Mesendoderm (in vitro differentiated cells): ENCODE data around the gene CORO2B.
"Not testable (repeated sequence)": the region's sequence is repeated elsewhere in the genome, so short reads cannot be mapped to it uniquely, and the experiment has no call there.

Experiments used
- DNase-seq: peaks from one replicate; pipeline ENCODE4 v3.0.0; 2013
- H2AK5ac ChIP-seq: 2 replicates; pipeline ENCODE4 v1.6.1; 2013; ENCODE audit warnings: low read length, inconsistent platforms
- H2BK120ac ChIP-seq: 2 replicates; pipeline ENCODE4 v1.6.1; 2013; ENCODE audit warnings: low read depth, mild to moderate bottlenecking, low read length, moderate library complexity, mixed read lengths
- H2BK15ac ChIP-seq: replicated peaks from 2 replicates; pipeline ENCODE4 v1.6.1; 2013; ENCODE audit warnings: low read depth, mild to moderate bottlenecking, moderate library complexity
- H2BK5ac ChIP-seq: 2 replicates; pipeline ENCODE4 v1.6.1; 2013; ENCODE audit warnings: low read length, inconsistent platforms
- H3K18ac ChIP-seq: 2 replicates; pipeline ENCODE4 v1.6.1; 2013; ENCODE audit warnings: mild to moderate bottlenecking, low read length, mixed read lengths
- H3K23ac ChIP-seq: one replicate; pipeline ENCODE4 v1.6.1; 2013; ENCODE audit warnings: low read length
- H3K27ac ChIP-seq: 2 replicates; pipeline ENCODE4 v1.5.1; 2013; ENCODE audit warnings: low read depth, mild to moderate bottlenecking, inconsistent platforms, low read length, moderate library complexity
- H3K27me3 ChIP-seq: 2 replicates; pipeline ENCODE4 v1.6.1; 2013; ENCODE audit warnings: low read length, control low read depth, mild to moderate bottlenecking, inconsistent platforms; ENCODE audit not compliant: insufficient read depth, poor library complexity
- H3K36me3 ChIP-seq: 2 replicates; pipeline ENCODE4 v1.6.1; 2013; ENCODE audit warnings: low read length, inconsistent platforms; ENCODE audit not compliant: control insufficient read depth, insufficient read depth
- H3K4ac ChIP-seq: one replicate; pipeline ENCODE4 v1.6.1; 2013; ENCODE audit warnings: low read depth, mild to moderate bottlenecking, low read length, moderate library complexity
- H3K4me1 ChIP-seq: 2 replicates; pipeline ENCODE4 v1.6.1; 2013; ENCODE audit warnings: low read depth, low read length, inconsistent platforms; ENCODE audit not compliant: control insufficient read depth
- H3K4me2 ChIP-seq: 2 replicates; pipeline ENCODE4 v1.6.1; 2013; ENCODE audit warnings: low read length
- H3K4me3 ChIP-seq: 2 replicates; pipeline ENCODE4 v1.5.1; 2013; ENCODE audit warnings: mild to moderate bottlenecking, low read length
- H3K56ac ChIP-seq: one replicate; pipeline ENCODE4 v1.6.1; 2013; ENCODE audit warnings: low read length
- H3K79me1 ChIP-seq: 2 replicates; pipeline ENCODE4 v1.6.1; 2013; ENCODE audit warnings: low read length, inconsistent platforms
- H3K79me2 ChIP-seq: 2 replicates; pipeline ENCODE4 v1.6.1; 2013; ENCODE audit warnings: mild to moderate bottlenecking, low read length; ENCODE audit not compliant: control insufficient read depth, insufficient read depth
- H3K9ac ChIP-seq: 2 replicates; pipeline ENCODE4 v1.6.1; 2013; ENCODE audit warnings: low read length, inconsistent platforms
- H4K5ac ChIP-seq: one replicate; pipeline ENCODE4 v1.6.1; 2013; ENCODE audit warnings: low read length
- H4K8ac ChIP-seq: one replicate; pipeline ENCODE4 v1.6.1; 2013; ENCODE audit warnings: low read depth, mild to moderate bottlenecking, control low read depth, low read length, moderate library complexity
- WGBS: extraction: QIAGEN DNeasy Blood & Tissue Kit; methylation state at CpG from one replicate; pipeline ENCODE4 v1.1.7; 2013; ENCODE audit warnings: low lambda C conversion rate, missing lambda C conversion rate; ENCODE audit not compliant: insufficient coverage; ENCODE audit errors: extremely low coverage; 5-methylcytosine and 5-hydroxymethylcytosine counted together

Gene CORO2B

GRCh38 chr15:68646696-68647095 lies 67.9 kb downstream of the CORO2B start:
- Histone ChIP-seq H3K79me1 (no peaks in the 10 kb centered on the region), H3K9ac (no peak overlapping the region), H4K5ac (no peak overlapping the region), H3K4me2 (no peak overlapping the region), H2BK5ac (no peak overlapping the region), H3K4me1 (peaks cover 3% of the 10 kb centered on the region), H3K23ac (no peak overlapping the region), H3K4me3 (no peak overlapping the region), H3K27ac (no peak overlapping the region), H4K8ac (no peak overlapping the region), H2AK5ac (no peak overlapping the region), H3K27me3 (no peaks in the 10 kb centered on the region), H3K36me3 (no peaks in the 10 kb centered on the region), H3K18ac (no peak overlapping the region), H3K56ac (no peak overlapping the region), H2BK120ac (no peak overlapping the region), H3K79me2 (no peaks in the 10 kb centered on the region), H3K4ac (no peak overlapping the region), H2BK15ac (no peak overlapping the region)
- DNase-seq: no peak
- no CpG with 5 or more reads among the region's 5 CpGs for WGBS

DNA sequence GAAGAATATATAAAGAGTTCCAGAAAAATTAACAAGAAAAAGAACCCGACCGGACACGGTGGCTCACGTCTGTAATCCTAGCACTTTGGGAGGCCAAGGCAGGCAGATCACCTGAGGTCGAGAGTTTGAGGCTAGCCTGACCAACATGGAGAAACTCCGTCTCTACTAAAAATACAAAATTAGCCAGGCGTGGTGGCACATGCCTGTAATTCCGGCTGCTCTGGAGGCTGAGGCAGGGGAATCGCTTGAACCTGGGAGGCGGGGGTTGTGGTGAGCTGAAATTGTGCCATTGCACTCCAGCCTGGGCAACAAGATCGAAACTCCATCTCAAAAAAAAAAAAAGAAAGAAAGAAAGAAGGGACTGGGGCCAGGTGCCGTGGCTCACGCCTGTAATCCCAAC lies 68.6 kb downstream of the CORO2B start:
- not testable (repeated sequence) for H3K36me3 ChIP-seq, DNase-seq, H4K8ac ChIP-seq, H3K79me1 ChIP-seq, H3K4me2 ChIP-seq, H3K23ac ChIP-seq, H3K4me1 ChIP-seq, H3K4ac ChIP-seq, H4K5ac ChIP-seq, H3K27ac ChIP-seq, H3K56ac ChIP-seq, H3K4me3 ChIP-seq, H2BK120ac ChIP-seq, H3K79me2 ChIP-seq, H3K9ac ChIP-seq, H3K27me3 ChIP-seq, H2BK5ac ChIP-seq, H3K18ac ChIP-seq, H2BK15ac ChIP-seq, H2AK5ac ChIP-seq
- no CpG with 5 or more reads among the region's 13 CpGs for WGBS

DNA sequence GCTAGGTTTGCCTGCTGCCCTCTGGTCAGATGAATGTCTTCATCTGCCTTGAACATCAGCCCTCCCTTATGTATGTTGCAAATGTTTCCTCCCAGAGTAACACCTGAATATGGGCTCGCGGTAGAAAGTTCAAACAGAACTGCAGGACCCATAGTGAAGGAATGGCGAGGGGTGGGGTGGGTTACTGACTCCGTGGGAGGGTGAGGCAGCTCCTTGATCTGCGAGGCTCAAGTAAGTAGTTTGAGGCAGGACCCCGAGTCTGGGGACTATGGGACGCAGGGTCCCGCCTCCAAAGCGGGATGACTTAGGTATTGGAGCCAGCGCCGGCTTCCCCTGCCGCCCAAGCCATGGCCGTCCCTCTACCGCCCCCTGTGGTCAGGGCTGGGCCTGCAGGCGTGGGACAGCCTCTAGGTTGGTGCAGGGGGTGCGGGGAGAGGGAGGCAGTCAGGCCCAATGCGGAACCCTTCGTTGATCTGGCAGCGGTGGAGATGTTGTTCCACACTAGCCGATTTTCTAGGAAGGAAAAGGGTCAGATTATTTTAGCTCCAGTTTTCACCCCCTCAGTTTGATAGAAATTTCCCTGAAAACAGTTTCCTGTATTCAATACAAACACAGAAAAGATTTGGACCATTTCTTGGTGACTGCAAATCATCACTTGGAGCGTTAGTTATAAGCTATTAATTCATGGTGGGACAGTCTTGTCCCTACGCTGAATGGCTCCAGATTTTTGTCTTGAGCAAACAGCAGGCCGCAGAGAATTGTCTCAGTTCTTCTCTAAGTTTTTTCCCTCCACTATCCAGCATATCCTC lies 72.3 kb downstream of the CORO2B start:
- H3K27me3 ChIP-seq: no peaks in the 10 kb centered on the region
- H3K27ac ChIP-seq: no peak overlapping the region
- peak; percentile 92 for DNase-seq
- no peak overlapping the region for H2BK15ac ChIP-seq
- peak overlapping the region; percentile 89 for H3K56ac ChIP-seq
- H3K4ac ChIP-seq: no peak overlapping the region
- peak overlapping the region; percentile 88 for H3K4me2 ChIP-seq
- H3K79me1 ChIP-seq: no peaks in the 10 kb centered on the region
- H3K79me2 ChIP-seq: no peaks in the 10 kb centered on the region
- WGBS: no CpG with 5 or more reads among the region's 23 CpGs
- no peak overlapping the region for H3K18ac ChIP-seq
- H3K36me3 ChIP-seq: no peaks in the 10 kb centered on the region
- no peak overlapping the region for H3K4me3 ChIP-seq
- H3K23ac ChIP-seq: no peak overlapping the region
- peak overlapping the region; percentile 62 for H3K9ac ChIP-seq
- H3K4me1 ChIP-seq: no peaks in the 10 kb centered on the region
- no peak overlapping the region for H4K8ac ChIP-seq
- H4K5ac ChIP-seq: no peak overlapping the region
- no peak overlapping the region for H2AK5ac ChIP-seq
- H2BK5ac ChIP-seq: no peak overlapping the region
- no peak overlapping the region for H2BK120ac ChIP-seq

- no peak overlapping the region for H3K4me3 ChIP-seq
- no peak overlapping the region for H3K4me2 ChIP-seq
- no peak overlapping the region for H3K27ac ChIP-seq
- DNase-seq: no peak
- no peak overlapping the region for H4K5ac ChIP-seq
- no peak overlapping the region for H4K8ac ChIP-seq
- no peak overlapping the region for H2BK5ac ChIP-seq
- H2AK5ac ChIP-seq: no peak overlapping the region
- peak overlapping the region; percentile 22 for H3K4ac ChIP-seq
- no peak overlapping the region for H3K23ac ChIP-seq
- WGBS: no CpG with 5 or more reads among the region's 9 CpGs
- no peaks in the 10 kb centered on the region for H3K27me3 ChIP-seq
- H3K4me1 ChIP-seq: no peaks in the 10 kb centered on the region
- no peaks in the 10 kb centered on the region for H3K79me2 ChIP-seq
- H2BK120ac ChIP-seq: no peak overlapping the region
- H3K36me3 ChIP-seq: no peaks in the 10 kb centered on the region
- H3K18ac ChIP-seq: no peak overlapping the region
- H3K9ac ChIP-seq: no peak overlapping the region
- no peaks in the 10 kb centered on the region for H3K79me1 ChIP-seq
- H3K56ac ChIP-seq: no peak overlapping the region
- no peak overlapping the region for H2BK15ac ChIP-seq
These were observed 73.2 kb downstream of the CORO2B start for GRCh38 chr15:68651916-68652525.

DNA sequence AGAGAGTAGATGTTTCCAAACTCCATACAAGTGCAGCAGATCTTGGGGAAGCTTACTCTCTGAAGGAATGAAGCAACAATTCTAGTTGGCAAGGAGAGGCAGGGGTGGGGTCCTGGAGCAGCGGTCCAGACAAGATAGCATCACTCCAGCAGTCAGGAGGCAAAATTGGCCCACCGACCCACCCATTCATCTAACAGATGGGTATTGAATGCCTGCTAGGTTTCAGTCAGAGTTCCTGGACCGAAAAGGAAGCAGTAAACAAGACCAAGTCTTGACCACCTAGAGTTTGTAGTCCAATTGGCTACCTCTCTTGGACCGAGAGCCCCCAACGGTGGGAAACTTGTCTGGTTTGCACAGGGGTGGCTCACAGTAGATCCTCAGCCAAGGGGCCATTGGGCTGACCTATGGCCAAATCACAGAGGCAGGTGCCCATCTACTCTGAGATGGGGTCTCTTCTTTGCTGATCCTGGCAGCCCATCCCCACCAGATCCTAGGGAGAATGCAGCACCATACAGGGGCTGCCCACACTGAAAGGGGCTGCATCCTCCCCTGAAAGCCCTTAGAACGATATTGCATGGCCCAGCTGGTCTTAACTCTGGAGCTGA lies 74.3 kb downstream of the CORO2B start:
- no CpG with 5 or more reads among the region's 6 CpGs for WGBS
- Histone ChIP-seq H3K23ac (no peak overlapping the region), H3K4me1 (no peaks in the 10 kb centered on the region), H2BK15ac (no peak overlapping the region), H2BK120ac (no peak overlapping the region), H3K4me2 (no peak overlapping the region), H2BK5ac (no peak overlapping the region), H3K36me3 (no peaks in the 10 kb centered on the region), H3K4me3 (no peak overlapping the region), H4K8ac (no peak overlapping the region), H3K9ac (no peak overlapping the region), H3K4ac (no peak overlapping the region), H4K5ac (no peak overlapping the region), H3K18ac (no peak overlapping the region), H3K79me2 (no peaks in the 10 kb centered on the region), H3K79me1 (no peaks in the 10 kb centered on the region), H3K27me3 (no peaks in the 10 kb centered on the region), H3K56ac (no peak overlapping the region), H2AK5ac (no peak overlapping the region), H3K27ac (no peak overlapping the region)
- DNase-seq: no peak
